CD14-positive monocyte (primary cell): ENCODE data around the gene PCDHGA8. TPM values are rescaled to one million over a fixed set of nuclear protein-coding genes. Genes with fewer than 3 reads are reported as not detected.

Experiments
- DNase-seq, 3 donors: peaks; one replicate each; pipeline ENCODE4 v3.0.0-alpha.2; 2011 to 2022
- H2AFZ ChIP-seq: 2 replicates; pipeline ENCODE4 v1.6.0; 2012; ENCODE audit warnings: mild to moderate bottlenecking, low read depth, low read length, inconsistent platforms; ENCODE audit not compliant: insufficient read depth, poor library complexity, severe bottlenecking
- H3K27ac ChIP-seq, 2 donors: 1 replicate in 1 of 2; 2 replicates in 1 of 2; pipeline ENCODE4 v1.5.1; 2012 to 2013; ENCODE audit warnings: low read length in 2 of 2, control low read depth in 1 of 2, inconsistent platforms in 1 of 2, low read depth in 1 of 2, mild to moderate bottlenecking in 1 of 2
- H3K27me3 ChIP-seq, 2 donors: one replicate each; pipeline versions ENCODE4 v1.6.0 to v1.6.1; 2011 to 2013; ENCODE audit warnings: low read length in 2 of 2; ENCODE audit not compliant: control insufficient read depth in 2 of 2, insufficient read depth in 2 of 2
- H3K36me3 ChIP-seq, 2 donors: replicated peaks in 1 of 2; 1 replicate in 1 of 2; 2 replicates in 1 of 2; pipeline versions ENCODE4 v1.5.1 to v1.6.1; 2012 to 2013; ENCODE audit warnings: low read length in 2 of 2, control low read depth in 1 of 2, inconsistent platforms in 1 of 2, mild to moderate bottlenecking in 1 of 2; ENCODE audit not compliant: insufficient read depth in 2 of 2, control insufficient read depth in 1 of 2
- H3K4me1 ChIP-seq, 2 donors: 1 replicate in 1 of 2; 2 replicates in 1 of 2; pipeline versions ENCODE4 v1.5.1 to v1.6.1; 2012 to 2013; ENCODE audit warnings: low read length in 2 of 2, control low read depth in 1 of 2, inconsistent platforms in 1 of 2, mild to moderate bottlenecking in 1 of 2, moderate library complexity in 1 of 2; ENCODE audit not compliant: insufficient read depth in 2 of 2, control insufficient read depth in 1 of 2
- H3K4me2 ChIP-seq: replicated peaks from 2 replicates; pipeline ENCODE3; 2012; ENCODE audit warnings: low read length, moderate library complexity, mild to moderate bottlenecking; ENCODE audit not compliant: poor library complexity, severe bottlenecking; ENCODE audit errors: extremely low read depth
- H3K4me3 ChIP-seq, 3 experiments: fragments of 200-600 bp in 1 of 3; sonication (generic) in 1 of 3; replicated peaks in 1 of 3; 1 replicate in 2 of 3; 2 replicates in 1 of 3; pipeline ENCODE4 v1.5.1; 2011 to 2013; ENCODE audit warnings: low read length in 3 of 3, mild to moderate bottlenecking in 3 of 3, control low read depth in 2 of 3, low read depth in 2 of 3, inconsistent platforms in 1 of 3, moderate library complexity in 1 of 3
- H3K79me2 ChIP-seq: 2 replicates; pipeline ENCODE4 v1.6.0; 2012; ENCODE audit warnings: mild to moderate bottlenecking, control low read depth, inconsistent platforms, low read length, moderate library complexity; ENCODE audit not compliant: insufficient read depth
- H3K9ac ChIP-seq: 2 replicates; pipeline ENCODE4 v1.6.0; 2017; ENCODE audit warnings: low read length, mild to moderate bottlenecking; ENCODE audit not compliant: insufficient read depth, poor library complexity, severe bottlenecking
- H3K9me3 ChIP-seq, 2 donors: replicated peaks in 1 of 2; 1 replicate in 1 of 2; 2 replicates in 1 of 2; pipeline versions ENCODE4 v1.5.1 to v1.6.1; 2012 to 2013; ENCODE audit warnings: low read length in 2 of 2, control low read depth in 1 of 2; ENCODE audit not compliant: control insufficient read depth in 1 of 2, insufficient read depth in 1 of 2
- H4K20me1 ChIP-seq: 2 replicates; pipeline ENCODE4 v1.6.0; 2012; ENCODE audit warnings: mild to moderate bottlenecking, low read length, control low read depth, moderate library complexity; ENCODE audit not compliant: insufficient read depth
- H3K27ac Mint-ChIP-seq, 7 donors: one replicate each; pipeline ENCODE4 v1.8.0; 2020; ENCODE audit warnings: mild to moderate bottlenecking in 7 of 7, mixed read lengths in 7 of 7, moderate library complexity in 6 of 7, inconsistent platforms in 2 of 7
- H3K27me3 Mint-ChIP-seq, 3 donors: one replicate each; pipeline ENCODE4 v1.8.0; 2021 to 2022; ENCODE audit warnings: low read depth in 3 of 3, mild to moderate bottlenecking in 3 of 3, mixed read lengths in 3 of 3, moderate library complexity in 3 of 3, inconsistent platforms in 1 of 3
- H3K36me3 Mint-ChIP-seq, 2 donors: one replicate each; pipeline ENCODE4 v1.8.0; 2020; ENCODE audit warnings: mixed read lengths in 2 of 2, inconsistent platforms in 1 of 2, mild to moderate bottlenecking in 1 of 2
- H3K4me1 Mint-ChIP-seq: one replicate; pipeline ENCODE4 v1.8.0; 2020; ENCODE audit warnings: mild to moderate bottlenecking, mixed read lengths
- H3K4me3 Mint-ChIP-seq, 2 donors: one replicate each; pipeline ENCODE4 v1.8.0; 2020; ENCODE audit warnings: mild to moderate bottlenecking in 2 of 2, mixed read lengths in 2 of 2, moderate library complexity in 1 of 2
- H3K9me3 Mint-ChIP-seq, 7 donors: one replicate each; pipeline ENCODE4 v1.8.0; 2020 to 2022; ENCODE audit warnings: mixed read lengths in 7 of 7, mild to moderate bottlenecking in 6 of 7, moderate library complexity in 6 of 7, inconsistent platforms in 2 of 7
- WGBS: methylation state at CpG from one replicate; pipeline ENCODE4 v1.1.5; 2013; ENCODE audit warnings: missing lambda C conversion rate; ENCODE audit not compliant: insufficient coverage; 5-methylcytosine and 5-hydroxymethylcytosine counted together
- intact Hi-C, 2 donors: fragments of 100-400 bp; cut with micrococcal nuclease; formaldehyde crosslinking; loops; one replicate each; pipeline versions ENCODE4 v1.15.0 to v1.15.1; 2023
- polyA plus RNA-seq, 3 donors: library from polyadenylated mRNA; depleted of rRNA in 1 of 3; unstranded in 2 of 3; stranded (reverse) in 1 of 3; fragments of 300-500 nt in 2 of 3; fragments of >200 nt in 1 of 3; fragmentation: Illumina TruSeq in 2 of 3; gene quantifications; 1 replicate in 2 of 3; 2 replicates in 1 of 3; pipeline ENCODE4 v1.2.3, GENCODE V29; 2012 to 2021
- TF ChIP-seq, protein P1 (sequence below): fragments of 200-600 bp; IDR thresholded peaks from one replicate; pipeline ENCODE4 v1.8.0; 2022; ENCODE audit warnings: antibody characterized with exemption, mild to moderate bottlenecking

The PCDHGA8 gene
- polyA plus RNA-seq, 3 donors = not detected

DNA sequence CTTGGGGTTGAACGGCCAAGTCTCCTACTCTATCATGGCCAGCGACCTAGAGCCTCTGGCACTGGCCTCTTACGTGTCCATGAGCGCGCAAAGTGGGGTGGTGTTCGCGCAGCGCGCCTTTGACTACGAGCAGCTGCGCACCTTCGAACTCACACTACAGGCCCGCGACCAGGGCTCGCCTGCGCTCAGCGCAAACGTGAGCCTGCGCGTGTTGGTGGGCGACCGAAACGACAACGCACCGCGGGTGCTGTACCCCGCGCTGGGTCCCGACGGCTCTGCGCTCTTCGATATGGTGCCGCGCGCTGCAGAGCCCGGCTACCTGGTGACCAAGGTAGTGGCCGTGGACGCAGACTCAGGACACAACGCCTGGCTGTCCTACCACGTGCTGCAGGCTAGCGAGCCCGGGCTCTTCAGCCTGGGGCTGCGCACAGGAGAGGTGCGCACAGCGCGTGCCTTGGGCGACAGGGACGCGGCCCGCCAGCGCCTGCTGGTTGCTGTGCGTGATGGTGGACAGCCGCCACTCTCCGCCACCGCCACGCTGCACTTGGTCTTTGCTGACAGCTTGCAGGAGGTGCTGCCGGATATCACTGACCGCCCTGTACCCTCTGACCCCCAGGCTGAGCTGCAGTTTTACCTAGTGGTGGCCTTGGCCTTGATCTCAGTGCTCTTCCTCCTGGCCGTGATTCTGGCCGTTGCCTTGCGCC, 7.3 kb downstream of the PCDHGA8 start:
- Histone ChIP-seq H3K4me2 (no peak overlapping the region), H3K4me1 (peaks cover 0 to 3% of the 10 kb centered on the region in 2 donors), H3K9ac (no peak overlapping the region), H3K79me2 (no peaks in the 10 kb centered on the region), H3K4me3 (no peak overlapping the region), H3K27ac (no peak overlapping the region), H3K9me3 (peaks cover 41 to 83% of the 10 kb centered on the region in 2 donors), H2AFZ (no peak overlapping the region), H3K27me3 (peaks cover 61 to 97% of the 10 kb centered on the region in 2 donors), H3K36me3 (no peaks in the 10 kb centered on the region), H4K20me1 (no peaks in the 10 kb centered on the region)
- 31% methylated on average over 59 of the region's 61 CpGs for WGBS
- no peak for DNase-seq
- H3K4me3 Mint-ChIP-seq = peak overlapping the region in 1 of 2 donors; percentile 73
- H3K9me3 Mint-ChIP-seq = peaks cover 28 to 76% (median 62%) of the 10 kb centered on the region in 7 donors
- peaks cover 70 to 85% (median 83%) of the 10 kb centered on the region in 3 donors for H3K27me3 Mint-ChIP-seq
- peaks cover 9% of the 10 kb centered on the region for H3K4me1 Mint-ChIP-seq
- TF ChIP-seq, protein P1, sequence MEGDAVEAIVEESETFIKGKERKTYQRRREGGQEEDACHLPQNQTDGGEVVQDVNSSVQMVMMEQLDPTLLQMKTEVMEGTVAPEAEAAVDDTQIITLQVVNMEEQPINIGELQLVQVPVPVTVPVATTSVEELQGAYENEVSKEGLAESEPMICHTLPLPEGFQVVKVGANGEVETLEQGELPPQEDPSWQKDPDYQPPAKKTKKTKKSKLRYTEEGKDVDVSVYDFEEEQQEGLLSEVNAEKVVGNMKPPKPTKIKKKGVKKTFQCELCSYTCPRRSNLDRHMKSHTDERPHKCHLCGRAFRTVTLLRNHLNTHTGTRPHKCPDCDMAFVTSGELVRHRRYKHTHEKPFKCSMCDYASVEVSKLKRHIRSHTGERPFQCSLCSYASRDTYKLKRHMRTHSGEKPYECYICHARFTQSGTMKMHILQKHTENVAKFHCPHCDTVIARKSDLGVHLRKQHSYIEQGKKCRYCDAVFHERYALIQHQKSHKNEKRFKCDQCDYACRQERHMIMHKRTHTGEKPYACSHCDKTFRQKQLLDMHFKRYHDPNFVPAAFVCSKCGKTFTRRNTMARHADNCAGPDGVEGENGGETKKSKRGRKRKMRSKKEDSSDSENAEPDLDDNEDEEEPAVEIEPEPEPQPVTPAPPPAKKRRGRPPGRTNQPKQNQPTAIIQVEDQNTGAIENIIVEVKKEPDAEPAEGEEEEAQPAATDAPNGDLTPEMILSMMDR = no peak
- no peak overlapping the region for H3K27ac Mint-ChIP-seq
- intact Hi-C loops = no loop called here
- peaks cover 9% of the 10 kb centered on the region in 2 donors for H3K36me3 Mint-ChIP-seq

DNA sequence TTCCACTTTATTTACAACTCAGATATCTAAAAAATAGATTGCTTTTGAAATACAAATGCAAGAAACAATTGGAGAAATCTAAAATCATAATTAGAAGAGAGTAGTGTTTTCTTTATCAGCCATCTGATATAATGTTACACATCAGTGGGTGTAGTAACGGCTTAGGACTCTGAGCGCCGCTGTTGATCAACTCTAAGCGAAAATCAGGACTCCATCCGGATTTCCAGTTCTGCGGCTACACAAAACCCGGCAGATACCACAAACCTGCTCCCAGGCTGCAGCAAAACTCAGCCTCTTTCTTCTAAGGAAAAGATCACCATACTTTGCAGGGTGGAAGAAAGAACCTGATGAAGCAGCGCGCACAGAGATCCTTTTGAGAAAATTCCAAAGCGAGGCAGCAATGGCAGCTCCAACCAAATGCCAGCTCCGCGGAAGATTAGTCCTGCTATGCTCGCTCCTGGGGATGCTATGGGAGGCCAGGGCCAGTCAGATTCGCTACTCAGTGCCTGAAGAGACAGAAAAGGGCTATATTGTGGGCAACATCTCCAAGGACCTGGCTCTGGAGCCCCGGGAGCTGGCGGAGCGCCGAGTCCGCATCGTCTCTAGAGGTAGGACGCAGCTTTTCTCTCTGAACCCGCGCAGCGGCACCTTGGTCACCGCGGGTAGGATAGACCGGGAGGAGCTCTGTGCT, 10.3 kb downstream of the PCDHGA8 start, which contains the start of gene PCDHGA9:
PCDHGA9 (plus strand) TSS at position 226 of the 691 bp plus-strand sequence; CDS start at position 401, 175 bp downstream.
- H3K4me1 Mint-ChIP-seq = peaks cover 9% of the 10 kb centered on the region
- Histone ChIP-seq H3K27ac (no peak within 1 kb of the TSS), H3K4me3 (no peak within 1 kb of the TSS), H3K4me1 (peaks cover 0 to 3% of the 10 kb centered on the region in 2 donors), H3K4me2 (peak within 1 kb of the TSS; percentile 4), H2AFZ (peak within 1 kb of the TSS; percentile 17), H3K27me3 (peaks cover 67 to 95% of the 10 kb centered on the region in 2 donors), H3K9me3 (peaks cover 35 to 67% of the 10 kb centered on the region in 2 donors), H4K20me1 (no peaks in the 10 kb centered on the region), H3K36me3 (no peaks in the 10 kb centered on the region), H3K9ac (no peak within 1 kb of the TSS), H3K79me2 (no peaks in the 10 kb centered on the region)
- H3K27me3 Mint-ChIP-seq = peaks cover 66 to 85% (median 83%) of the 10 kb centered on the region in 3 donors
- peak within 1 kb of the TSS in 1 of 7 donors; percentile 24 for H3K27ac Mint-ChIP-seq
- peaks cover 26 to 70% (median 55%) of the 10 kb centered on the region in 7 donors for H3K9me3 Mint-ChIP-seq
- 17% methylated on average over 25 of the region's 27 CpGs for WGBS
- peak within 1 kb of the TSS; percentile 61 to 82 for H3K4me3 Mint-ChIP-seq
- peak in 1 of 3 donors; percentile 8 for DNase-seq
- intact Hi-C loops = no loop called here
- TF ChIP-seq, protein P1 = peak; percentile 70
- H3K36me3 Mint-ChIP-seq = peaks cover 10 to 11% of the 10 kb centered on the region in 2 donors
